GM13976 (cell line): Measurements from ENCODE around the gene PPP1R13B.

Experiments used
- DNase-seq: peaks from one replicate; pipeline ENCODE4 v3.0.0; 2012; ENCODE audit warnings: low spot score
- CTCF ChIP-seq: IDR thresholded peaks from 2 replicates; pipeline ENCODE4 v1.5.1; 2012; ENCODE audit warnings: borderline replicate concordance, mild to moderate bottlenecking; ENCODE audit not compliant: insufficient read depth; ENCODE audit errors: extremely low read depth, missing control alignments, control extremely low read depth
- in situ Hi-C: fragments of 300-500 bp; cut with MboI; formaldehyde crosslinking; loops from one replicate; pipeline ENCODE4 v1.12.0; 2022; ENCODE audit warnings: low sequenced_read_pairs, mixed read lengths, inconsistent platforms; ENCODE audit not compliant: unreplicated experiment

PPP1R13B gene

GRCh38 chr14:103820382-103820781, 27.0 kb downstream of the PPP1R13B start:
- in situ Hi-C loops, result no loop called here
- no peak for TF ChIP-seq CTCF

GRCh38 chr14:103819503-103820307, 27.7 kb downstream of the PPP1R13B start:
- in situ Hi-C loops, result no loop called here
- TF ChIP-seq CTCF, result no peak
- DNase-seq, result peak; percentile 35

More at GRCh38 chr14:103820382-103820781, 27.0 kb downstream of the PPP1R13B start:
- DNase-seq, result no peak

- in situ Hi-C loops, result no loop called here
- no peak for TF ChIP-seq CTCF
- DNase-seq, result no peak
Observed at GRCh38 chr14:103818870-103819269, 28.5 kb downstream of the PPP1R13B start.

GRCh38 chr14:103818422-103818821, 29.0 kb downstream of the PPP1R13B start:
- no peak for TF ChIP-seq CTCF
- in situ Hi-C loops, result no loop called here
- DNase-seq, result no peak

- DNase-seq, result no peak
- TF ChIP-seq CTCF, result no peak
- in situ Hi-C loops, result no loop called here
Observed at GRCh38 chr14:103817595-103817994, 29.8 kb downstream of the PPP1R13B start.

GRCh38 chr14:103816991-103817390, 30.4 kb downstream of the PPP1R13B start:
- DNase-seq, result no peak
- in situ Hi-C loops, result no loop called here
- no peak for TF ChIP-seq CTCF
